Endothelial cell of umbilical vein (primary cell): ENCODE data around the gene CRLF3.

ENCODE experiments used
- CTCF ChIP-seq, 2 donors: IDR thresholded peaks; 1 replicate in 1 of 2; 2 replicates in 1 of 2; pipeline ENCODE4 v1.5.1; 2011; ENCODE audit warnings: low read length in 2 of 2, mild to moderate bottlenecking in 2 of 2, moderate library complexity in 2 of 2, control low read depth in 1 of 2, inconsistent platforms in 1 of 2, low read depth in 1 of 2; ENCODE audit not compliant: insufficient read depth in 1 of 2; ENCODE audit errors: extremely low read depth in 1 of 2
- EZH2 ChIP-seq: IDR thresholded peaks from 2 replicates; pipeline ENCODE4 v1.6.1; 2012; ENCODE audit warnings: borderline replicate concordance, low read depth, mild to moderate bottlenecking, moderate library complexity, low read length, inconsistent platforms; ENCODE audit not compliant: severe bottlenecking
- FOS ChIP-seq: IDR thresholded peaks from 2 replicates; pipeline ENCODE4 v1.6.1; 2011; ENCODE audit warnings: mild to moderate bottlenecking, low read length, moderate library complexity, borderline replicate concordance; ENCODE audit not compliant: insufficient read depth
- GATA2 ChIP-seq: IDR thresholded peaks from 2 replicates; pipeline ENCODE4 v1.7.0; 2011; ENCODE audit warnings: low read depth, mild to moderate bottlenecking, moderate library complexity, mixed read lengths, low read length; ENCODE audit not compliant: insufficient read length, insufficient read depth
- MAX ChIP-seq: IDR thresholded peaks from 2 replicates; pipeline ENCODE4 v1.6.1; 2011; ENCODE audit not compliant: insufficient read depth, insufficient read length
- MYC ChIP-seq: IDR thresholded peaks from one replicate; pipeline ENCODE4 v1.6.1; 2011; ENCODE audit warnings: mild to moderate bottlenecking, low read depth, low read length
- POLR2A ChIP-seq: IDR thresholded peaks from 2 replicates; pipeline ENCODE4 v1.6.1; 2012; ENCODE audit warnings: low read depth, mild to moderate bottlenecking, control low read depth, low read length
- POLR2AphosphoS5 ChIP-seq: IDR thresholded peaks from 2 replicates; pipeline ENCODE4 v1.6.1; 2012; ENCODE audit warnings: low read depth, mild to moderate bottlenecking, control low read depth, low read length, moderate library complexity; ENCODE audit not compliant: insufficient read depth

GRCh38 chr17:30854146-30854545 is 29.7 kb upstream of the CRLF3 start:
- TF ChIP-seq CTCF (IDR thresholded peaks at IDR 0.05; ENCODE audit: extremely low read depth in 1 of 2, insufficient read depth in 1 of 2, low read depth in 1 of 2, low read length in 2 of 2) = no peak
- TF ChIP-seq POLR2A = no peak
- no peak for TF ChIP-seq FOS
- no peak for TF ChIP-seq MAX
- no peak for TF ChIP-seq POLR2AphosphoS5
- TF ChIP-seq EZH2 = no peak
- TF ChIP-seq MYC = no peak
- no peak for TF ChIP-seq GATA2
